HFFc6 (cell line): ENCODE measurements around the gene MDH1B. TPM values are rescaled to one million over a fixed set of nuclear protein-coding genes. Genes with fewer than 3 reads are reported as not detected.

Experiments used
- DNase-seq: peaks from one replicate; pipeline ENCODE4 v3.0.0-alpha.2; 2018
- H3K27ac Mint-ChIP-seq: 2 replicates; pipeline ENCODE4 v1.8.0; 2020; ENCODE audit warnings: mild to moderate bottlenecking, mixed read lengths
- H3K27me3 Mint-ChIP-seq: 2 replicates; pipeline ENCODE4 v1.8.0; 2021; ENCODE audit warnings: mild to moderate bottlenecking, moderate library complexity, mixed read lengths; ENCODE audit not compliant: insufficient read depth
- H3K36me3 Mint-ChIP-seq: 2 replicates; pipeline ENCODE4 v1.8.0; 2021; ENCODE audit warnings: low read depth, mixed read lengths
- H3K4me1 Mint-ChIP-seq: 2 replicates; pipeline ENCODE4 v1.8.0; 2020; ENCODE audit warnings: low read depth, mixed read lengths
- H3K4me3 Mint-ChIP-seq: 2 replicates; pipeline ENCODE4 v1.8.0; 2020; ENCODE audit warnings: mild to moderate bottlenecking, moderate library complexity, mixed read lengths
- H3K9me3 Mint-ChIP-seq: 2 replicates; pipeline ENCODE4 v1.8.0; 2020; ENCODE audit warnings: mild to moderate bottlenecking, mixed read lengths
- total RNA-seq, 6 experiments: library from RNA; stranded (reverse); fragmentation: NEBNext Ultra II Directional; extraction: Animal tissue kit (Norgen Biotek cat#: 25700); gene quantifications; 2 replicates in 1 of 6; 3 replicates in 5 of 6; pipeline ENCODE4 v1.2.3, GENCODE V29; 2021
- TF ChIP-seq, protein P1 (sequence below): fragments of 200-600 bp; sonication (generic); IDR thresholded peaks from 2 replicates; pipeline ENCODE4 v1.5.0; 2021; ENCODE audit warnings: antibody characterized with exemption, mild to moderate bottlenecking

MDH1B gene
- total RNA-seq, 6 experiments from 2014 or later: 0.07 to 0.68 (median 0.46) TPM; not detected in 1

DNA sequence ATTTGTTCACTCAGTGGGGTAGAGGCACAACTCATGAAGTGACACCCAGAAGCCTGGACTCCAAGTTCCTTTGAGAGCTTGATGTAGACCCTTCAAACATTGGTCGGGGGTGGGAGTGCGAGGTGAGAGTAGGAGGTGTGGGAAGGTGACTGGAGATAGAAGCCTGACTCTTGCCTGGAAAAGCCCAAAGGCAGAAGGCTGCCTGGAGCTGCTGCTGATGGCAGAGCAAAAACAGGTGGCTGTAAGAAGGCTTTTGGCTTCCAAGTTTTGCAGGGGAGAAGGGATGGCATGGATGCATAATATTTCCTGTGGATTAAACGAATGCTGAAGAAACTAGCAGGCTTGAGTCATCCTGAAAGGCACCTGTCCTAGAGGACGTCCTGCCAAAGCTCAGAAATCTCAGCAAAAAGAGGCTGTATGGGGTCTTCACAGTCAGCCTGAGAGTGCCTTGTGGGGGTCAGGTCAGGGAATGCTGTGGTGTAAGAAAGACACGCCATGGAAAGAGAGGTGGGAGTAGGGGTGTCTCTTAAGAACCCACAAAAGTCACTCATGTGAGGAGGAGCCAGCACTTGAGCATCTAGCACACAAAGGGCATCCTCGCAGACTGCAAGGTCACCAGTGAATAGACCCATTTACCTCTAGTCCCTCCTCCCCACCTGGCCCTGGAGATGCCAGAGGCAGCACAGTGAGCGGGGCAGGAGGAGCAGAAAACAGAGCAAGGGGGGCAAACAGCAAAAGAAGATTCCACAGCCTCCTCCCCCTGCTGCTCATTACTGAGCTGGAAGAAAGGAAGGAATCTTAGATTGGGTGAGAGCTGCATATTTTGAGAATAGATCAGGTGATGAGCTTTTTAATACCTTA lies 37.8 kb upstream of the MDH1B start:
- Mint-ChIP-seq H3K4me1 (peaks cover 28% of the 10 kb centered on the region), H3K36me3 (no peaks in the 10 kb centered on the region), H3K4me3 (no peak overlapping the region), H3K27me3 (no peaks in the 10 kb centered on the region; the same call in 1 of the 2 replicates), H3K9me3 (no peaks in the 10 kb centered on the region), H3K27ac (no peak overlapping the region)
- TF ChIP-seq, protein P1, sequence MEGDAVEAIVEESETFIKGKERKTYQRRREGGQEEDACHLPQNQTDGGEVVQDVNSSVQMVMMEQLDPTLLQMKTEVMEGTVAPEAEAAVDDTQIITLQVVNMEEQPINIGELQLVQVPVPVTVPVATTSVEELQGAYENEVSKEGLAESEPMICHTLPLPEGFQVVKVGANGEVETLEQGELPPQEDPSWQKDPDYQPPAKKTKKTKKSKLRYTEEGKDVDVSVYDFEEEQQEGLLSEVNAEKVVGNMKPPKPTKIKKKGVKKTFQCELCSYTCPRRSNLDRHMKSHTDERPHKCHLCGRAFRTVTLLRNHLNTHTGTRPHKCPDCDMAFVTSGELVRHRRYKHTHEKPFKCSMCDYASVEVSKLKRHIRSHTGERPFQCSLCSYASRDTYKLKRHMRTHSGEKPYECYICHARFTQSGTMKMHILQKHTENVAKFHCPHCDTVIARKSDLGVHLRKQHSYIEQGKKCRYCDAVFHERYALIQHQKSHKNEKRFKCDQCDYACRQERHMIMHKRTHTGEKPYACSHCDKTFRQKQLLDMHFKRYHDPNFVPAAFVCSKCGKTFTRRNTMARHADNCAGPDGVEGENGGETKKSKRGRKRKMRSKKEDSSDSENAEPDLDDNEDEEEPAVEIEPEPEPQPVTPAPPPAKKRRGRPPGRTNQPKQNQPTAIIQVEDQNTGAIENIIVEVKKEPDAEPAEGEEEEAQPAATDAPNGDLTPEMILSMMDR: no peak
- no peak for DNase-seq

DNA sequence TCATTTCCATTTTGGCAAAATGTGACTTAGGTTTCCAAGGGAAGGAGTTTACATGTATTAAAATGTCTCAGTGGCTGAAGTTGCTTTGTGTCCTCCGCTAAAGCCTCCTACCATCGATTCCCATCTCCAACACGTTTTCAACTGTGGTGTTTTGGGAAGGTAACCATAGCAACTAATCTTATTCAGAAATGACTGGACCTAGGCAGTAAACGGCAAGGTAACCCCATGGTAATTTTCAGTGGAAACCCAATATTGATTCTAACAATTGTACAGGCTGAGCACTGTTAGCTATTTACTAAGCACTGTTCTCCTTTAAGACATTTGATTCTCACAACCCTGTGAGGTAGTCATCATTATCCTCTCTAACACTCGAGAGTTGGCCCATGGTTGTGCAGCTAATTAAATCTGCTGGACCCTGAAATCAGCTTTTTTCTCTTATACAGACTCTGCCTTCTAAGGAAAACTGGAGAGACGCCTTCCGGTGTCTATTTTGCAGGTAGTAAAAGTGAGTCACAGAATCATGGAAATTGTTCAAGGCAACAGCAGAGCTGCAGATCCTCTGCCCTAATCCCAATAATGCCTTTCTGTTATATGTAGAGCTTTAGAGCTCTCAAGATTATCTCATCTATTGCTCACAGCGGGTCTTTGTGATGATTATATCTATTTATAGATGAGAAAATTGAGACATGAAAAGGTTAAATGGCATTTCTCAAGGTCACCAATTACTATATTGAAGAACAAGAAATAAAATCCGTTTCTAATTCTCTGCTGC lies 36.5 kb upstream of the MDH1B start:
- H3K27ac Mint-ChIP-seq: no peak overlapping the region
- DNase-seq: no peak
- H3K36me3 Mint-ChIP-seq: no peaks in the 10 kb centered on the region
- H3K4me3 Mint-ChIP-seq: no peak overlapping the region
- H3K27me3 Mint-ChIP-seq: no peaks in the 10 kb centered on the region; the same call in 1 of the 2 replicates
- peaks cover 28% of the 10 kb centered on the region for H3K4me1 Mint-ChIP-seq
- H3K9me3 Mint-ChIP-seq: no peaks in the 10 kb centered on the region
- TF ChIP-seq, protein P1: no peak

GRCh38 chr2:206800506-206801417 lies 35.6 kb upstream of the MDH1B start:
- Mint-ChIP-seq H3K36me3 (no peaks in the 10 kb centered on the region), H3K4me1 (peaks cover 20% of the 10 kb centered on the region), H3K27ac (no peak overlapping the region), H3K9me3 (no peaks in the 10 kb centered on the region), H3K4me3 (no peak overlapping the region; the same call in 1 of the 2 replicates), H3K27me3 (no peaks in the 10 kb centered on the region; the same call in 1 of the 2 replicates)
- TF ChIP-seq, protein P1: peak; percentile 84
- peak; percentile 71 for DNase-seq

DNA sequence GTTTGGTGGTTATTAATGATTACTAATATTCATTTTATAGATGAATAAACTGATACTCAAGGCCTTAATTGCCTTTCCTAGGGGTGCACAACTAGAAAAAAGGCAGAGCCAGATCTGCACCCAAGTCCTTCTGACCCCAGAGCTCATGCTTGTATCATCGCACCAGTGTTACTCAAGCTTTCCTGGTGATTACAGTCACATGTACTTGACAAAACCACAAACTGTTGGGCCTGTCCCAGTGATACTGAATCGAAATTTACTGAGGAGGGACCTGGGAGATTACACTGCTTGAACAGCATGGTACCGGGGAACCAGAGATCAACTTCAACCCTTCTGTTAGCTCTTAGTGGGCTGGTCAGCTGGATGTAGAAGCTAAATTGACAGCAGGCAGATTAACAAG lies 34.0 kb upstream of the MDH1B start:
- H3K9me3 Mint-ChIP-seq: no peaks in the 10 kb centered on the region
- H3K4me3 Mint-ChIP-seq: no peak overlapping the region
- TF ChIP-seq, protein P1: no peak
- H3K27me3 Mint-ChIP-seq: no peaks in the 10 kb centered on the region
- no peak for DNase-seq
- no peaks in the 10 kb centered on the region for H3K36me3 Mint-ChIP-seq
- H3K4me1 Mint-ChIP-seq: peaks cover 11% of the 10 kb centered on the region
- no peak overlapping the region for H3K27ac Mint-ChIP-seq

GRCh38 chr2:206798000-206798399 lies 32.9 kb upstream of the MDH1B start:
- DNase-seq: no peak
- peaks cover 8% of the 10 kb centered on the region for H3K4me1 Mint-ChIP-seq
- no peaks in the 10 kb centered on the region for H3K36me3 Mint-ChIP-seq
- no peaks in the 10 kb centered on the region for H3K9me3 Mint-ChIP-seq
- TF ChIP-seq, protein P1: no peak
- H3K27ac Mint-ChIP-seq: no peak overlapping the region
- no peaks in the 10 kb centered on the region for H3K27me3 Mint-ChIP-seq
- no peak overlapping the region for H3K4me3 Mint-ChIP-seq
